ENCODE data around the gene CHST7. TPM values are rescaled to one million over a fixed set of nuclear protein-coding genes. Genes with fewer than 3 reads are reported as not detected.

Gene CHST7
- total and polyA plus RNA-seq, 2 of the 13 experiments (the other 11 are each of a cell fraction or from before 2014, with no cell fraction given), result 2.4 to 5.2 TPM

GRCh38 chrX:46545111-46546005, 28.2 kb upstream of the CHST7 start, which contains the start of gene ZNF674 (continued):
- TF ChIP-seq YY1 (IDR thresholded peaks at IDR 0.05; ENCODE audit: insufficient read depth, insufficient replicate concordance, low read depth, low read length) (peak; percentile 15), NRL (CRISPR knock-in tag; IDR thresholded peaks at IDR 0.05; ENCODE audit: borderline replicate concordance) (peak; percentile 19; the same call in 1 of the 2 replicates), SKI (IDR thresholded peaks at IDR 0.05; ENCODE audit: partially characterized antibody) (no peak), ZSCAN21 (CRISPR knock-in tag; IDR thresholded peaks at IDR 0.05; ENCODE audit: borderline replicate concordance) (no peak; the same call in 1 of the 2 replicates), MXI1 (IDR thresholded peaks at IDR 0.05; ENCODE audit: borderline replicate concordance, low read depth, low read length) (peak; percentile 19; the same call in 1 of the 3 replicates), ARNTL (CRISPR knock-in tag; IDR thresholded peaks at IDR 0.05) (no peak), ZNF547 (CRISPR knock-in tag; IDR thresholded peaks at IDR 0.05) (0 out of 2 replicates have a peak, but pooled peaks have one; percentile 22), RFXAP (CRISPR knock-in tag; IDR thresholded peaks at IDR 0.05; ENCODE audit: borderline replicate concordance) (no peak), GFI1 (CRISPR knock-in tag; IDR thresholded peaks at IDR 0.05; ENCODE audit: borderline replicate concordance) (0 out of 2 replicates have a peak, but pooled peaks have one; percentile 29), ZFP37 (CRISPR knock-in tag; IDR thresholded peaks at IDR 0.05; ENCODE audit: borderline replicate concordance) (no peak), JUND (CRISPR knock-in tag; IDR thresholded peaks at IDR 0.05) (0 out of 2 replicates have a peak, but pooled peaks have one; percentile 32), ZNF879 (CRISPR knock-in tag; IDR thresholded peaks at IDR 0.05) (0 out of 2 replicates have a peak, but pooled peaks have one; percentile 46), PITX1 (CRISPR knock-in tag; IDR thresholded peaks at IDR 0.05) (peak; percentile 52; the same call in 1 of the 2 replicates), ZSCAN9 (CRISPR knock-in tag; IDR thresholded peaks at IDR 0.05; ENCODE audit: borderline replicate concordance) (peak; percentile 34; the same call in 1 of the 2 replicates), ZNF710 (CRISPR knock-in tag; IDR thresholded peaks at IDR 0.05; ENCODE audit: borderline replicate concordance) (no peak), ZFY (CRISPR knock-in tag; IDR thresholded peaks at IDR 0.05) (peak; percentile 80), SIX4 (CRISPR knock-in tag; IDR thresholded peaks at IDR 0.05) (no peak), TGIF2 (CRISPR knock-in tag; IDR thresholded peaks at IDR 0.05) (peak; percentile 43; the same call in 1 of the 2 replicates), ZNF83 (CRISPR knock-in tag; IDR thresholded peaks at IDR 0.05; ENCODE audit: borderline replicate concordance) (no peak), MAFF (IDR thresholded peaks at IDR 0.05; ENCODE audit: low read depth, low read length) (no peak), SMC3 (IDR thresholded peaks at IDR 0.05; ENCODE audit: low read length) (no peak), ZBTB20 (CRISPR knock-in tag; IDR thresholded peaks at IDR 0.05; ENCODE audit: borderline replicate concordance, low read depth) (peak; percentile 45; the same call in 1 of the 2 replicates), KAT7 (CRISPR knock-in tag; IDR thresholded peaks at IDR 0.05; ENCODE audit: borderline replicate concordance) (0 out of 2 replicates have a peak, but pooled peaks have one; percentile 39), DMAP1 (CRISPR knock-in tag; IDR thresholded peaks at IDR 0.05) (peak; percentile 47), DNMT1 (CRISPR knock-in tag; IDR thresholded peaks at IDR 0.05) (no peak)
- TF ChIP-seq, protein P1, sequence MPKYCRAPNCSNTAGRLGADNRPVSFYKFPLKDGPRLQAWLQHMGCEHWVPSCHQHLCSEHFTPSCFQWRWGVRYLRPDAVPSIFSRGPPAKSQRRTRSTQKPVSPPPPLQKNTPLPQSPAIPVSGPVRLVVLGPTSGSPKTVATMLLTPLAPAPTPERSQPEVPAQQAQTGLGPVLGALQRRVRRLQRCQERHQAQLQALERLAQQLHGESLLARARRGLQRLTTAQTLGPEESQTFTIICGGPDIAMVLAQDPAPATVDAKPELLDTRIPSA (CRISPR knock-in tag; IDR thresholded peaks at IDR 0.05; ENCODE audit: borderline replicate concordance), result no peak
- TF ChIP-seq, protein P2, sequence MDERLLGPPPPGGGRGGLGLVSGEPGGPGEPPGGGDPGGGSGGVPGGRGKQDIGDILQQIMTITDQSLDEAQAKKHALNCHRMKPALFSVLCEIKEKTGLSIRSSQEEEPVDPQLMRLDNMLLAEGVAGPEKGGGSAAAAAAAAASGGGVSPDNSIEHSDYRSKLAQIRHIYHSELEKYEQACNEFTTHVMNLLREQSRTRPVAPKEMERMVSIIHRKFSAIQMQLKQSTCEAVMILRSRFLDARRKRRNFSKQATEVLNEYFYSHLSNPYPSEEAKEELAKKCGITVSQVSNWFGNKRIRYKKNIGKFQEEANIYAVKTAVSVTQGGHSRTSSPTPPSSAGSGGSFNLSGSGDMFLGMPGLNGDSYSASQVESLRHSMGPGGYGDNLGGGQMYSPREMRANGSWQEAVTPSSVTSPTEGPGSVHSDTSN (CRISPR knock-in tag; IDR thresholded peaks at IDR 0.05), result no peak

All from HepG2 (cell line).